ENCODE results near the gene GPR176. TPM values are rescaled to one million over a fixed set of nuclear protein-coding genes. Genes with fewer than 3 reads are reported as not detected.

Gene GPR176
- total RNA-seq, 4 donors from 2014 or later: 2.4 to 18.6 (median 9.1) TPM

DNA sequence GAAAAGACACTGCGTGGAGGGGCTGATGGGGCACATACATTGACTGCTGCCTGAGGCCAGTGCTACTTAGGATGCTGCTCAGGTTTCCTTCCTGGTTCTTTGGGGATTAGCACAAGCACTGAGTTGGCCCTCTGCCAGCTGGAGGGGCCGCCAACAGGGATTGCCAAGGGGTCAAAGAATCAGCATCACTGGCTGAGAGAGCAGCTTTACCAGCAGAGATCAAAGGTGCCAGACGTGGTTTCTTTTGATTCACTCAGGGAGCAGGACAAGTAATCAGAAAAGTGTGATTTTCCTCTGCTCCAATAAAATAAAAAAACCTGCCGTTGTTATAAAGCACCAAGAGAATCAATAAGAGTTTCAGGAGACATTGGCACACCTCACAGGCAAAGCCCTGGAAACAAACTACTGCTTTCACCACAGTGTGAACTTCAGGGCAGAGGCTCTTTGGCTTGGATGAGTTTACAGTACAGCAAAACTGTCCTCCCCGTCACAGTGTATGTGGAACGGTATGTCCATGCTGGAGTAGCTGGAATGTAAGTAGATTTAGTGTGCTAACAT, 91.6 kb downstream of the GPR176 start:
- no peak overlapping the region for H3K4me3 ChIP-seq
- DNase-seq (ENCODE audit: low spot score in 2 of 2): peak in 1 of 2 donors; percentile 14

DNA sequence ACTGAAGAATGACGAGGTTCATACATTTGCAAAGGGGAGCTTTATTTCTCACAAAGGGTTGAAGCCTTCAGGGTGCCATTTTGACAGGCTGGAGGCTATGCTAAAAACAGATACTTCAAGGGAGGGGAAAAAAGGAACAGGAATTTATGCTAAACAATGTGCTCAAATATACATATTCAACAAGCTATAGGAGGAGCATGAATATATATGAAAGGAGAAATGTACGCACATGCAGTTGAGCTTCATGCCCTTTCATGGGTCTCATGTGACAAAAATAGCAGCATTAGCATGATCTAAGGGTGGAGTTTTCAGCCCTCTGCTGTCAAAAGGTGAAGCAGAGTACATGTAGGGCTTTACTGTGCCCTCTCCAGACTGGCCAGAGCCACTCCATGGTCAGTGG, 93.1 kb downstream of the GPR176 start:
- H3K9me3 ChIP-seq: no peaks in the 10 kb centered on the region
- 96 to 100% methylated on average over 2 of the region's 2 CpGs for WGBS, 2 donors
- H3K36me3 ChIP-seq: no peaks in the 10 kb centered on the region
- no peak overlapping the region for H3K27ac ChIP-seq
- H3K27me3 ChIP-seq: no peaks in the 10 kb centered on the region
- peaks cover 0 to 6% (median 0%) of the 10 kb centered on the region in 4 donors for H3K4me1 ChIP-seq
- no peak for DNase-seq (ENCODE audit: low spot score in 2 of 2)
- no peak overlapping the region for H3K4me3 ChIP-seq
- TF ChIP-seq POLR2A (IDR thresholded peaks at IDR 0.05) (no peak), EP300 (IDR thresholded peaks at IDR 0.05) (no peak), CTCF (IDR thresholded peaks at IDR 0.05) (no peak)

More for the DNA sequence above, 91.6 kb downstream of the GPR176 start:
- TF ChIP-seq EP300 (IDR thresholded peaks at IDR 0.05) (peak in 1 of 2 donors; percentile 37), POLR2A (IDR thresholded peaks at IDR 0.05) (no peak)
- Histone ChIP-seq H3K27ac (no peak overlapping the region), H3K36me3 (no peaks in the 10 kb centered on the region), H3K9me3 (no peaks in the 10 kb centered on the region), H3K4me1 (peaks cover 0 to 6% (median 0%) of the 10 kb centered on the region in 4 donors), H3K27me3 (no peaks in the 10 kb centered on the region)
- WGBS, 2 donors: 44 to 50% methylated on average over 6 of the region's 6 CpGs

DNA sequence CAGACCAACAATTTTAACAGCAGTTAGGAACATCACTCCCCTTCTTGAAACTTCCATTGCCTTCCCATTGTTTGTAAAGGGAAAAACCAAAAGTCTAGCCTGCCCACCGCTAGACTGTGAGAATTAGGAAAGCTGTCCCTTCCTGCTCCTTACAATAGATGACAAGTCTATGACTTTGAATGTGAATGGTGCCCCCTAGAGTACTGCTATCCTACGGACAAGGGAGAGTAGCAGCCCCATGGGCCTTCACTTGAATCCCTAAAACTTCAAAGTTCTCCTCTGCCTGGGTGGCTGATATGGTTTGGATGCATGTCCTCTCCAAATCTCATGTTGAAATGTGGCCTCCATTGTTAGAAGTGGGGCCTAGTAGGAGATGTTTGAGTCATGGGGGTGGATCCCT, 96.4 kb downstream of the GPR176 start:
- WGBS, 2 donors: 76 to 91% methylated on average over 2 of the region's 2 CpGs
- H3K9me3 ChIP-seq: no peaks in the 10 kb centered on the region
- H3K4me1 ChIP-seq: peaks cover 0 to 10% (median 0%) of the 10 kb centered on the region in 4 donors
- DNase-seq (ENCODE audit: low spot score in 2 of 2): no peak
- no peak overlapping the region for H3K4me3 ChIP-seq
- H3K36me3 ChIP-seq: no peaks in the 10 kb centered on the region
- no peak overlapping the region for H3K27ac ChIP-seq
- TF ChIP-seq CTCF (IDR thresholded peaks at IDR 0.05): no peak
- no peaks in the 10 kb centered on the region for H3K27me3 ChIP-seq

GRCh38 chr15:39820050-39820602, 99.9 kb downstream of the GPR176 start:
- Histone ChIP-seq H3K27ac (peak overlapping the region in 1 of 4 donors; percentile 6), H3K4me1 (peaks cover 0 to 4% (median 0%) of the 10 kb centered on the region in 4 donors), H3K4me3 (no peak overlapping the region), H3K36me3 (no peaks in the 10 kb centered on the region), H3K9me3 (no peaks in the 10 kb centered on the region), H3K27me3 (no peaks in the 10 kb centered on the region)
- no peak for DNase-seq (ENCODE audit: low spot score in 2 of 2)
- 31 to 40% methylated on average over 3 of the region's 3 CpGs for WGBS, 2 donors
- no peak for TF ChIP-seq POLR2A (IDR thresholded peaks at IDR 0.05)
- TF ChIP-seq EP300 (IDR thresholded peaks at IDR 0.05): no peak
- TF ChIP-seq CTCF (IDR thresholded peaks at IDR 0.05): no peak

DNA sequence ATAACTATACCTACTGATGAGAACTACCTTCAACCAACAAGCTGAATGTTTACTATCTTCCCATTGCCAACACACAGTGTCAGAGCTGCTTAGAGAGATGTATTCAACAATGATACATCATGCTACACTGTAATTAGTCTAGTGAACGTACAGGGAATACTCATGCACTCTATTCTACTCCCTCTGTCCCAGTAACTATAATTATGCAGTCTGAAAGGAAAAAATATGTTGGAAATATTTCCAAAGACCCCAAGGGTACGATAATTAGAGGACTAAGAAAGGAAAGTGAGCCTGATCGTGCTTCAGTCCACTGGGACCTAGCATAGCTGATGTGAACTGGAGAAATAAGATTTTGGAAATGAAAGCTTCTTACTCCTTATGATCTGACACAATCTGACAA, 100.5 kb downstream of the GPR176 start:
- Histone ChIP-seq H3K36me3 (no peaks in the 10 kb centered on the region), H3K4me1 (peaks cover 0 to 4% (median 0%) of the 10 kb centered on the region in 4 donors), H3K27ac (no peak overlapping the region), H3K9me3 (no peaks in the 10 kb centered on the region), H3K27me3 (no peaks in the 10 kb centered on the region), H3K4me3 (no peak overlapping the region)
- WGBS, 2 donors: 53 to 64% methylated on average over 3 of the region's 3 CpGs
- DNase-seq (ENCODE audit: low spot score in 2 of 2): no peak
- TF ChIP-seq POLR2A (IDR thresholded peaks at IDR 0.05) (no peak), EP300 (IDR thresholded peaks at IDR 0.05) (no peak), CTCF (IDR thresholded peaks at IDR 0.05) (no peak)

Measured in tibial nerve (tissue), 4 donors.